Measurements from ENCODE around the gene ANHX. TPM values are rescaled to one million over a fixed set of nuclear protein-coding genes. Genes with fewer than 3 reads are reported as not detected.

Gene ANHX
- total RNA-seq, 2 experiments from 2014 or later = not detected

DNA sequence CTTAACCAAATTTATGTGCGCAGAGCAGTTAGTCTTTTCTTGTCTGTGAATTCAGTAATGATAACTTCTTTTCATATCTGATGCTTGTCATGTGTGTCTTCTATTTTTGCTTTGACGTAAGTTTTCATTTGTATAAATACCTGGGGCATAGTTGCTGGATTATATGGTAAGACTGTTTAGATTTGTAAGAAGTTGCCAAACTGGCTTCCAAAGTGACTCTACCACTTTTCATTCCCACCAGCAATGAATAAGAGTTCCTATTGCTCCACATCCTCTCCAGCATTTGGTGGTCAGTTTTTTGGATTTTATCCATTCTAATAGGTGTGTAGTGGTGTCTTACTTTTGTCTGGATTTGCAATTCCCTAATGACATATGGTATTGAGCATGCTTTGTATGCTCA, 45.5 kb downstream of the ANHX start:
- Histone ChIP-seq H3K36me3 (ENCODE audit: insufficient read depth, low read length) (peaks cover 100% of the 10 kb centered on the region), H3K4me3 (ENCODE audit: low read depth, low read length, poor library complexity, severe bottlenecking) (no peak overlapping the region), H3K27ac (ENCODE audit: low read depth, low read length, poor library complexity, severe bottlenecking) (no peak overlapping the region), H3K9me2 (ENCODE audit: insufficient read depth, low read length) (no peaks in the 10 kb centered on the region), H3K4me1 (ENCODE audit: insufficient read depth, low read length, poor library complexity, severe bottlenecking) (no peaks in the 10 kb centered on the region), H3K4me2 (ENCODE audit: low read length) (no peak overlapping the region), H3K79me2 (ENCODE audit: insufficient read depth, low read depth, low read length) (no peaks in the 10 kb centered on the region), H3K9me3 (ENCODE audit: low read length) (peaks cover 48% of the 10 kb centered on the region), H4K20me1 (ENCODE audit: insufficient read depth, low read length) (no peaks in the 10 kb centered on the region), H2AFZ (ENCODE audit: low read length) (no peak overlapping the region)
- TF ChIP-seq EZH2phosphoT487 (IDR thresholded peaks at IDR 0.05; ENCODE audit: borderline replicate concordance, low read depth, low read length) = no peak
- TF ChIP-seq, protein P1, sequence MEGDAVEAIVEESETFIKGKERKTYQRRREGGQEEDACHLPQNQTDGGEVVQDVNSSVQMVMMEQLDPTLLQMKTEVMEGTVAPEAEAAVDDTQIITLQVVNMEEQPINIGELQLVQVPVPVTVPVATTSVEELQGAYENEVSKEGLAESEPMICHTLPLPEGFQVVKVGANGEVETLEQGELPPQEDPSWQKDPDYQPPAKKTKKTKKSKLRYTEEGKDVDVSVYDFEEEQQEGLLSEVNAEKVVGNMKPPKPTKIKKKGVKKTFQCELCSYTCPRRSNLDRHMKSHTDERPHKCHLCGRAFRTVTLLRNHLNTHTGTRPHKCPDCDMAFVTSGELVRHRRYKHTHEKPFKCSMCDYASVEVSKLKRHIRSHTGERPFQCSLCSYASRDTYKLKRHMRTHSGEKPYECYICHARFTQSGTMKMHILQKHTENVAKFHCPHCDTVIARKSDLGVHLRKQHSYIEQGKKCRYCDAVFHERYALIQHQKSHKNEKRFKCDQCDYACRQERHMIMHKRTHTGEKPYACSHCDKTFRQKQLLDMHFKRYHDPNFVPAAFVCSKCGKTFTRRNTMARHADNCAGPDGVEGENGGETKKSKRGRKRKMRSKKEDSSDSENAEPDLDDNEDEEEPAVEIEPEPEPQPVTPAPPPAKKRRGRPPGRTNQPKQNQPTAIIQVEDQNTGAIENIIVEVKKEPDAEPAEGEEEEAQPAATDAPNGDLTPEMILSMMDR (conservative IDR thresholded peaks at IDR 0.05; ENCODE audit: low read length) = no peak
- intact Hi-C loops (cut with micrococcal nuclease; ENCODE audit: unreplicated experiment) = no loop called here
- DNase-seq (ENCODE audit: low spot score) = no peak
- TSS peak; percentile 23 for BruUV-seq (replicated peaks)
- CTCF ChIA-PET (ENCODE audit: unreplicated experiment) = no interaction called here
- POLR2A ChIA-PET = no interaction called here

- Histone ChIP-seq H3K4me3 (ENCODE audit: low read depth, low read length, poor library complexity, severe bottlenecking) (peak within 1 kb of the TSS; percentile 82), H3K79me2 (ENCODE audit: insufficient read depth, low read depth, low read length) (no peaks in the 10 kb centered on the region; the same call in 1 of the 2 replicates), H3K9me2 (ENCODE audit: insufficient read depth, low read length) (no peaks in the 10 kb centered on the region), H3K4me1 (ENCODE audit: insufficient read depth, low read length, poor library complexity, severe bottlenecking) (peaks cover 7% of the 10 kb centered on the region), H3K36me3 (ENCODE audit: insufficient read depth, low read length) (peaks cover 45% of the 10 kb centered on the region), H3K9me3 (ENCODE audit: low read length) (peaks cover 56% of the 10 kb centered on the region), H2AFZ (ENCODE audit: low read length) (peak within 1 kb of the TSS; percentile 87), H3K4me2 (ENCODE audit: low read length) (peak within 1 kb of the TSS; percentile 81), H3K27ac (ENCODE audit: low read depth, low read length, poor library complexity, severe bottlenecking) (peak within 1 kb of the TSS; percentile 40), H4K20me1 (ENCODE audit: insufficient read depth, low read length) (no peaks in the 10 kb centered on the region)
- DNase-seq (ENCODE audit: low spot score) = peak; percentile 98
- TF ChIP-seq, protein P1 (conservative IDR thresholded peaks at IDR 0.05; ENCODE audit: low read length) = peak; percentile 90
- TF ChIP-seq EZH2phosphoT487 (IDR thresholded peaks at IDR 0.05; ENCODE audit: borderline replicate concordance, low read depth, low read length) = no peak
- POLR2A ChIA-PET = interaction anchor here (0.6 to 1.4 kb wide), 6 partner anchors 9 to 247 kb away, joined by 3 to 4 read pairs (median 3); partner anchors contain the start of genes ZNF26 and ZNF891
- no TSS peak for BruUV-seq (replicated peaks)
- intact Hi-C loops (cut with micrococcal nuclease; ENCODE audit: unreplicated experiment) = loop anchor here (1.0 kb wide), 3 partner anchors 50 to 195 kb away; partner anchors contain the start of genes ZNF140 and ZNF26
- CTCF ChIA-PET (ENCODE audit: unreplicated experiment) = interaction anchor here (0.6 kb wide), 1 partner anchor 1583 kb away, joined by 4 read pairs; no protein-coding TSS in a partner anchor
Measured at GRCh38 chr12:133181238-133181959, 54.3 kb downstream of the ANHX start, which contains the start of gene ZNF268. Gene ZNF268 (plus strand): TSS chr12:133181495. CDS start chr12:133181998, 503 bp downstream.
